Activated B cell treated with CpG ODN at 0.5 μM for 24 hours (primary cell): ENCODE results near the gene SPG7. TPM values are rescaled to one million over a fixed set of nuclear protein-coding genes. Genes with fewer than 3 reads are reported as not detected.
A peak's percentile ranks its signal among the peaks of the same experiment; 100 is the strongest.

Source experiments
- ATAC-seq: fragments of 200-7000 bp; cut with Tn5 transposase; one replicate; pipeline ENCODE4 v1.10.0; 2021; ENCODE audit warnings: low read depth, mild to moderate bottlenecking, moderate library complexity
- CTCF ChIA-PET: fragments of 350-600 bp; sonication (Branson Sonifier 250); formaldehyde crosslinking; loops from one replicate; lab custom pipeline; 2021; ENCODE audit warnings: antibody characterized with exemption; lab: Charles Lee
- POLR2A ChIA-PET: fragments of 350-600 bp; sonication (Branson Sonifier 250); formaldehyde crosslinking; loops from one replicate; lab custom pipeline; 2021; ENCODE audit warnings: antibody characterized with exemption; lab: Charles Lee
- DNase-seq: peaks from one replicate; pipeline ENCODE4 v3.0.0; 2022
- H3K27ac Mint-ChIP-seq: one replicate; pipeline ENCODE4 v1.8.0; 2020; ENCODE audit warnings: mixed read lengths
- H3K27me3 Mint-ChIP-seq: one replicate; pipeline ENCODE4 v1.8.0; 2021; ENCODE audit warnings: mixed read lengths
- H3K36me3 Mint-ChIP-seq: one replicate; pipeline ENCODE4 v1.8.0; 2021; ENCODE audit warnings: low read depth, mixed read lengths
- H3K4me1 Mint-ChIP-seq: one replicate; pipeline ENCODE4 v1.8.0; 2021; ENCODE audit warnings: mixed read lengths
- H3K4me3 Mint-ChIP-seq: one replicate; pipeline ENCODE4 v1.8.0; 2020; ENCODE audit warnings: mild to moderate bottlenecking, mixed read lengths
- H3K9me3 Mint-ChIP-seq: one replicate; pipeline ENCODE4 v1.8.0; 2020; ENCODE audit warnings: mixed read lengths
- CTCF ChIP-seq: fragments of 200-600 bp; IDR thresholded peaks from one replicate; pipeline ENCODE4 v1.8.0; 2022; ENCODE audit warnings: antibody characterized with exemption, mild to moderate bottlenecking
- intact Hi-C: fragments of 100-400 bp; cut with micrococcal nuclease; formaldehyde crosslinking; loops from one replicate; pipeline ENCODE4 v1.15.1; 2024
- total RNA-seq: library from RNA; stranded (reverse); gene quantifications from 2 replicates; pipeline ENCODE4 v1.2.3, GENCODE V29; 2022

Gene SPG7
- total RNA-seq, 1 donor from 2014 or later = 102 TPM

GRCh38 chr16:89557690-89558490, 49.7 kb downstream of the SPG7 start:
- H3K4me1 Mint-ChIP-seq = peaks cover 22% of the 10 kb centered on the region
- DNase-seq (no peak), ATAC-seq (no peak)
- ChIA-PET POLR2A (interaction anchor here (0.5 to 1.4 kb wide), 3 partner anchors 16 to 69 kb away, joined by 3 to 6 read pairs (median 6); no protein-coding TSS in a partner anchor), CTCF (interaction anchor here (0.6 to 1.8 kb wide), 6 partner anchors 9 to 317 kb away, joined by 3 to 4 read pairs (median 3); no protein-coding TSS in a partner anchor)
- H3K36me3 Mint-ChIP-seq = peaks cover 55% of the 10 kb centered on the region
- peak overlapping the region; percentile 21 for H3K27ac Mint-ChIP-seq
- no peaks in the 10 kb centered on the region for H3K27me3 Mint-ChIP-seq
- H3K4me3 Mint-ChIP-seq = peak overlapping the region; percentile 61
- intact Hi-C loops = loop anchor here (1.0 to 5.0 kb wide), 3 partner anchors 24 to 241 kb away; no protein-coding TSS in a partner anchor
- H3K9me3 Mint-ChIP-seq = no peaks in the 10 kb centered on the region
- TF ChIP-seq CTCF = no peak

GRCh38 chr16:89560378-89561141, 52.4 kb downstream of the SPG7 start, which contains the start of gene RPL13:
Gene RPL13, plus strand, starts transcription at chr16:89560682. Its CDS starts 278 bp downstream, at chr16:89560960.
- peak within 1 kb of the TSS; percentile 97 for H3K27ac Mint-ChIP-seq
- ATAC-seq (peak; percentile 92), DNase-seq (peak; percentile 83)
- no peaks in the 10 kb centered on the region for H3K9me3 Mint-ChIP-seq
- peak within 1 kb of the TSS; percentile 96 for H3K4me3 Mint-ChIP-seq
- ChIA-PET POLR2A (interaction anchor here (0.5 to 1.1 kb wide), 4 partner anchors 40 to 348 kb away, joined by 3 to 6 read pairs (median 4); partner anchors contain the start of gene TCF25), CTCF (no interaction called here)
- H3K27me3 Mint-ChIP-seq = no peaks in the 10 kb centered on the region
- H3K36me3 Mint-ChIP-seq = peaks cover 63% of the 10 kb centered on the region
- no peak for TF ChIP-seq CTCF
- intact Hi-C loops = loop anchor here (1.0 to 10.0 kb wide), 7 partner anchors 52 to 748 kb away; partner anchors contain the start of genes ANKRD11, SPG7 and TCF25
- peaks cover 48% of the 10 kb centered on the region for H3K4me1 Mint-ChIP-seq

DNA sequence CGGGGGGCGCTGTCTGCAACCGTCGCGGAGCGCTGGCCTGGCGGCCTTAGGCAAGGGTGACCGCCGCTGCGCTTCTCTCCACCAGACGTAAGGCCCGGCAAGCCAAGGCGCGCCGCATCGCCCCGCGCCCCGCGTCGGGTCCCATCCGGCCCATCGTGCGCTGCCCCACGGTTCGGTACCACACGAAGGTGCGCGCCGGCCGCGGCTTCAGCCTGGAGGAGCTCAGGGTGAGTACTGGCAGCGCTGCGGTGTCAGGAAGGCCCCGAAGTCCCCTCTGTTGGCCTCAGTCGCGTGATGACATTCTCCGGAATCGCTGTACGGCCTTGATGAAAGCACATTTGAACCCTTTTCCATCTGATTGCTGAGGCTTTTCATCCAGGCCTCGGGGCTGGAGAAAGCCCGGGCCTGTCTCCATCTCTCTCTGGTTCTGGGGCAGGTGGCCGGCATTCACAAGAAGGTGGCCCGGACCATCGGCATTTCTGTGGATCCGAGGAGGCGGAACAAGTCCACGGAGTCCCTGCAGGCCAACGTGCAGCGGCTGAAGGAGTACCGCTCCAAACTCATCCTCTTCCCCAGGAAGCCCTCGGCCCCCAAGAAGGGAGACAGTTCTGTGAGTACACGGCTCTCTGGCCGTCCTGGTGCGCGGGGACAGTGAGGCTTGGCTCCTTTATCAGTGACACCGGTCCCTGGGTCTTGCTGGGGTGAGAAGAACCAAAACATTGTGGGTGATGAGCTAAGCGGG, 53.1 kb downstream of the SPG7 start:
- ATAC-seq (no peak), DNase-seq (no peak)
- POLR2A ChIA-PET = interaction anchor here (0.6 to 1.2 kb wide), 5 partner anchors 14 to 347 kb away, joined by 3 to 7 read pairs (median 3); partner anchors contain the start of gene CPNE7
- H3K36me3 Mint-ChIP-seq = peaks cover 57% of the 10 kb centered on the region
- peaks cover 56% of the 10 kb centered on the region for H3K4me1 Mint-ChIP-seq
- CTCF ChIA-PET = no interaction called here
- intact Hi-C loops = loop anchor here (2.0 to 10.0 kb wide), 4 partner anchors 81 to 749 kb away; partner anchors contain the start of gene TCF25
- H3K27me3 Mint-ChIP-seq = no peaks in the 10 kb centered on the region
- H3K9me3 Mint-ChIP-seq = no peaks in the 10 kb centered on the region
- TF ChIP-seq CTCF = no peak
- H3K4me3 Mint-ChIP-seq = peak overlapping the region; percentile 96
- peak overlapping the region; percentile 81 for H3K27ac Mint-ChIP-seq

GRCh38 chr16:89561884-89562599, 53.8 kb downstream of the SPG7 start:
- Mint-ChIP-seq H3K36me3 (peaks cover 52% of the 10 kb centered on the region), H3K4me1 (peaks cover 57% of the 10 kb centered on the region), H3K27ac (peak overlapping the region; percentile 81), H3K4me3 (peak overlapping the region; percentile 96), H3K9me3 (no peaks in the 10 kb centered on the region), H3K27me3 (no peaks in the 10 kb centered on the region)
- ChIA-PET POLR2A (interaction anchor here (0.6 to 1.2 kb wide), 3 partner anchors 14 to 85 kb away, joined by 3 to 7 read pairs (median 3); partner anchors contain the start of gene CPNE7), CTCF (no interaction called here)
- ATAC-seq = no peak
- no peak for DNase-seq
- TF ChIP-seq CTCF = no peak
- intact Hi-C loops = loop anchor here (2.0 to 10.0 kb wide), 4 partner anchors 80 to 749 kb away; partner anchors contain the start of gene TCF25
